ENCODE measurements around the gene ENGASE.
A peak's percentile ranks its signal among the peaks of the same experiment; 100 is the strongest.

ENGASE gene

DNA sequence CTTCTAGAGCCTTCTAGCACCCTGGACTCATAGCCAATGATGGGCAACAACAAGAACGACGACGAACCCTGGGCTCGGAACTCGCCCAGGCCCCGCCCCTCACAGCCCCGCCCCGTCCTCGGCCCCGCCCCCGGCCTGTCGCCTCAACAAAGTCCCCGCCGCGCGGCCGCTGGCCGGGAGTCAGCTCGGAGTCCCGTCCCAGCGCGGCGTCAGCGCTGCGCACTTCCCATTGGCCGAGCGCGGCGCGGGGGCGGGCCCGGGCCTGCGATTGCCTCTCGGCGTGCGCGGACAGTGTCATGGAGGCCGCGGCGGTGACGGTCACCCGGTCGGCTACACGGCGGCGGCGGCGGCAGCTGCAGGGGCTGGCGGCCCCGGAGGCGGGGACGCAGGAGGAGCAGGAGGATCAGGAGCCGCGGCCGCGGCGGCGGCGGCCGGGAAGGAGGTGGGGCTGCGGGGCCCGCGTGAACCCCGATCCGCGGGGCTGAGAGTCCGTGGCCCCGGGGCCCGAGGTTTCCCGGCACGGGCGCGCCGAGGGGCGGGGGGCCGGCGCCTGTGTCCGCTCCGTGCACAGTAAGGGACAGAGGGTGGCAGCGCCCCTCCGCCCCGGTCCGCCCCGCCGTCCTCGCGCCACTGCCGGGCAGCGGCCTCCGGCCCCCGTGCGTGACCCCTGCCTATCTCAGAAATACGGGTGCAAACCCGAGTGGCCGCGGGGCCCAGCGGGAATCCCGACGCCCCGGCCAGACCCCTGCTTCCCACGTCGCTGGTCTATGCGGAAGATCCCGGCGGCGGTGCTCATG, at the start of gene ENGASE:
TSS of gene ENGASE (plus strand) at position 176 of the 797 bp plus-strand sequence. CDS start at position 297, 121 bp downstream.
- Histone ChIP-seq H3K36me3 (peaks cover 6% of the 10 kb centered on the region), H3K4me1 (ENCODE audit: control insufficient read depth in 1 of 2, insufficient read depth in 1 of 2, low read depth in 1 of 2, low read length in 1 of 2) (peaks cover 8 to 18% of the 10 kb centered on the region in 2 experiments), H3K9me3 (no peaks in the 10 kb centered on the region), H3K27ac (peak within 1 kb of the TSS; percentile 65), H3K27me3 (peaks cover 16% of the 10 kb centered on the region), H3K4me3 (ENCODE audit: low read depth in 1 of 2, low read length in 1 of 2) (peak within 1 kb of the TSS; percentile 71 to 73)
- TF ChIP-seq, protein P1, sequence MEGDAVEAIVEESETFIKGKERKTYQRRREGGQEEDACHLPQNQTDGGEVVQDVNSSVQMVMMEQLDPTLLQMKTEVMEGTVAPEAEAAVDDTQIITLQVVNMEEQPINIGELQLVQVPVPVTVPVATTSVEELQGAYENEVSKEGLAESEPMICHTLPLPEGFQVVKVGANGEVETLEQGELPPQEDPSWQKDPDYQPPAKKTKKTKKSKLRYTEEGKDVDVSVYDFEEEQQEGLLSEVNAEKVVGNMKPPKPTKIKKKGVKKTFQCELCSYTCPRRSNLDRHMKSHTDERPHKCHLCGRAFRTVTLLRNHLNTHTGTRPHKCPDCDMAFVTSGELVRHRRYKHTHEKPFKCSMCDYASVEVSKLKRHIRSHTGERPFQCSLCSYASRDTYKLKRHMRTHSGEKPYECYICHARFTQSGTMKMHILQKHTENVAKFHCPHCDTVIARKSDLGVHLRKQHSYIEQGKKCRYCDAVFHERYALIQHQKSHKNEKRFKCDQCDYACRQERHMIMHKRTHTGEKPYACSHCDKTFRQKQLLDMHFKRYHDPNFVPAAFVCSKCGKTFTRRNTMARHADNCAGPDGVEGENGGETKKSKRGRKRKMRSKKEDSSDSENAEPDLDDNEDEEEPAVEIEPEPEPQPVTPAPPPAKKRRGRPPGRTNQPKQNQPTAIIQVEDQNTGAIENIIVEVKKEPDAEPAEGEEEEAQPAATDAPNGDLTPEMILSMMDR (IDR thresholded peaks at IDR 0.05), result peak; percentile 61

GRCh38 chr17:79024901-79025737, 49.5 kb upstream of the ENGASE start:
- H3K4me1 ChIP-seq (ENCODE audit: control insufficient read depth in 1 of 2, insufficient read depth in 1 of 2, low read depth in 1 of 2, low read length in 1 of 2), result peaks cover 0 to 9% of the 10 kb centered on the region in 2 experiments
- no peaks in the 10 kb centered on the region for H3K9me3 ChIP-seq
- TF ChIP-seq, protein P1 (IDR thresholded peaks at IDR 0.05), result no peak
- H3K4me3 ChIP-seq (ENCODE audit: low read depth in 1 of 2, low read length in 1 of 2), result no peak overlapping the region
- peaks cover 100% of the 10 kb centered on the region for H3K27me3 ChIP-seq
- no peaks in the 10 kb centered on the region for H3K36me3 ChIP-seq
- no peak overlapping the region for H3K27ac ChIP-seq

DNA sequence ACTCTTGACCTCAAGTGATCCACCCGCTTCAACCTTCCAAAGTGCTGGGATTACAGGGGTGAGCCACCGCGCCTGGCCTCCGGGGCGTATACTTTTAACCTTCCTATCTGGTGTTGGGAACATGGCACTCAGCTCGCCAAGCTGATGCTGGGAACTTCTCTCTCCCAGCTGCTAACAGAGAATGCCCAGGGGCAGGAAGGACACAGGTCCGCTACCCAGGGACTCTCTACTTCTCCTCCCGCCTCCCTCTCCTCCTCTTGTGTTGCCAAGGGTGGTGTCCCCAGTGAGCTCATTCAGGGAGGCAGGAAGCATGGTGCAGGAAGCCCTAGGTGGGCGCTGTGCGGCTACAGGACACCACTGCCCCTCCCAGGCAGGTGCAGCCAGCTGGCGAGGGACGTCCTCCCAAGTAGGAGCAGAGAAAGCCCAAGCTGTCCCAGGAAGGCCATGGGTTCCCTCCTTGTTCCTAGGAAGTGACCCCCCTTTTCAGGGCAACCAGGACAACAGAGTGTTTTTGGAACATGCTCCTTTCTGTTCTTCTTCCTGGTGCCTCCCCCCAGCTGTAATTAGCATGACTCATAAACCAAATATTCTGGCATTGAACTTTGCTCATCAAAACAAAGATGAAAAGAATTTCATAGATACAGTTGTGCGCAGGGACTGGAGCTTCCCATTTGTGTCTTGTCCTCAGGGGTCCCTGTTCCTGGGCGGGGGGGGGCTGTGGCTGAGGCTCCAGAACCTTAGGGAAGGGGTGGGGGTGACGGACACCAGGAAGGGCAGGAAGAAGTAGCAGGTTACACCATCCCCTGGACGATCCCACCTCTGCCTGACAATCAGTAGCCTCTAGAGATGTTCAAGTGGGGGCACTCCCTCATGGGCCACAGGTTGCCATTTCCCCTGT, 48.0 kb upstream of the ENGASE start:
- no peaks in the 10 kb centered on the region for H3K36me3 ChIP-seq
- H3K27ac ChIP-seq, result no peak overlapping the region
- H3K4me1 ChIP-seq (ENCODE audit: control insufficient read depth in 1 of 2, insufficient read depth in 1 of 2, low read depth in 1 of 2, low read length in 1 of 2), result peaks cover 0 to 9% of the 10 kb centered on the region in 2 experiments
- H3K27me3 ChIP-seq, result peaks cover 97% of the 10 kb centered on the region
- H3K4me3 ChIP-seq (ENCODE audit: low read depth in 1 of 2, low read length in 1 of 2), result no peak overlapping the region
- no peaks in the 10 kb centered on the region for H3K9me3 ChIP-seq
- TF ChIP-seq, protein P1 (IDR thresholded peaks at IDR 0.05), result no peak

DNA sequence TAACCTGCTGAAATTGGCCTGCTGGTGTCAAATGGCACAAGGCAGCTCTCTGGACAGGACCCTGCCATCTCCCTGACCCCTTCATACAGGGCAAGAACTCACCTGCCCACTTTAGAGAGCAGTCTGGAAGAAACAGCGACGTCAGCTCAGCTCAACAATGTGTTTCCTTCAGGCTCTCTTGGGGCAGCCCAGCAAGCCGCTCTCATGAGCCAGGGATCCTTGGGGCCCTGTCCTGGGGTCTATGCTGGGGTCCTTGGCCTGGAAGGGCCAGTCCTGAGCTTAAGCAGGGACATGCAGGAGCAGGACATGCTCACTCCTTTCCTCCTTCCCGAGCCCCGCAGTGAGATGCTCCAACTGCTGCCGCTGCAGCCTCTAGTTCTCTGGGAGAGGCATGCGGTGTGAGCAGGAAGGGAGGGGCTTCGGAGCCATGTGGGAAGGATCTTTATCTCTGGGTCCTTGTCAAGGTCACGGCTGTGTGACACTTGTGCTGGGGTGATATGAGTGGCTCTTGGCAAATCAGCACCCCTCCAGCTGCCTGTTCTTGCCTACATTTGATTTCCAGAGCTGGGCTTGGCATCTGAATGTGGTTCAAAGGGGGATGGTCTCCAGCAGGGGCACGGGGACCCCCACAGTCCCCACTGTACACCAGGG, 47.2 kb upstream of the ENGASE start:
- H3K9me3 ChIP-seq, result no peaks in the 10 kb centered on the region
- TF ChIP-seq, protein P1 (IDR thresholded peaks at IDR 0.05), result no peak
- H3K27me3 ChIP-seq, result peaks cover 97% of the 10 kb centered on the region
- peaks cover 0 to 9% of the 10 kb centered on the region in 2 experiments for H3K4me1 ChIP-seq (ENCODE audit: control insufficient read depth in 1 of 2, insufficient read depth in 1 of 2, low read depth in 1 of 2, low read length in 1 of 2)
- H3K36me3 ChIP-seq, result no peaks in the 10 kb centered on the region
- H3K4me3 ChIP-seq (ENCODE audit: low read depth in 1 of 2, low read length in 1 of 2), result no peak overlapping the region
- no peak overlapping the region for H3K27ac ChIP-seq

Measured in neutrophil (primary cell).